ENCODE measurements around the gene ACADM.
A peak's percentile ranks its signal among the peaks of the same experiment; 100 is the strongest.
"Not testable (repeated sequence)": the region's sequence is repeated elsewhere in the genome, so short reads cannot be mapped to it uniquely, and the experiment has no call there.

Gene ACADM

GRCh38 chr1:75720325-75720724 is 4.2 kb upstream of the ACADM start:
- no peaks in the 10 kb centered on the region for H3K36me3 ChIP-seq (ENCODE audit: control insufficient read depth, insufficient read depth, low read length)
- H3K27me3 ChIP-seq (replicated peaks; ENCODE audit: control insufficient read depth, insufficient read depth, low read length), result no peaks in the 10 kb centered on the region
- DNase-seq (ENCODE audit: extremely low read depth, insufficient read length), result no peak
- no peak for TF ChIP-seq CTCF (IDR thresholded peaks at IDR 0.05; ENCODE audit: insufficient read depth, low read length, poor library complexity, severe bottlenecking)
- H3K4me3 ChIP-seq (replicated peaks; ENCODE audit: low read depth, low read length), result no peak overlapping the region

GRCh38 chr1:75720820-75721219 is 3.7 kb upstream of the ACADM start:
- no peak for TF ChIP-seq CTCF (IDR thresholded peaks at IDR 0.05; ENCODE audit: insufficient read depth, low read length, poor library complexity, severe bottlenecking)
- H3K27me3 ChIP-seq (replicated peaks; ENCODE audit: control insufficient read depth, insufficient read depth, low read length), result no peaks in the 10 kb centered on the region
- no peak for DNase-seq (ENCODE audit: extremely low read depth, insufficient read length)

GRCh38 chr1:75722246-75722645 is 2.3 kb upstream of the ACADM start:
- H3K36me3 ChIP-seq (ENCODE audit: control insufficient read depth, insufficient read depth, low read length); H3K27me3 ChIP-seq (replicated peaks; ENCODE audit: control insufficient read depth, insufficient read depth, low read length); DNase-seq (ENCODE audit: extremely low read depth, insufficient read length); H3K4me3 ChIP-seq (replicated peaks; ENCODE audit: low read depth, low read length): not testable (repeated sequence)

More at GRCh38 chr1:75720820-75721219, 3.7 kb upstream of the ACADM start:
- H3K4me3 ChIP-seq (replicated peaks; ENCODE audit: low read depth, low read length), result no peak overlapping the region
- no peaks in the 10 kb centered on the region for H3K36me3 ChIP-seq (ENCODE audit: control insufficient read depth, insufficient read depth, low read length)

- no peak overlapping the region for H3K4me3 ChIP-seq (replicated peaks; ENCODE audit: low read depth, low read length)
- H3K36me3 ChIP-seq (ENCODE audit: control insufficient read depth, insufficient read depth, low read length), result no peaks in the 10 kb centered on the region
- no peak for TF ChIP-seq CTCF (IDR thresholded peaks at IDR 0.05; ENCODE audit: insufficient read depth, low read length, poor library complexity, severe bottlenecking)
- H3K27me3 ChIP-seq (replicated peaks; ENCODE audit: control insufficient read depth, insufficient read depth, low read length), result no peaks in the 10 kb centered on the region
- DNase-seq (ENCODE audit: extremely low read depth, insufficient read length), result no peak
Observed at GRCh38 chr1:75722966-75723365, 1.5 kb upstream of the ACADM start.

- no peak for DNase-seq (ENCODE audit: extremely low read depth, insufficient read length)
- Histone ChIP-seq H3K4me3 (replicated peaks; ENCODE audit: low read depth, low read length) (peak overlapping the region; percentile 94), H3K27me3 (replicated peaks; ENCODE audit: control insufficient read depth, insufficient read depth, low read length) (no peaks in the 10 kb centered on the region), H3K36me3 (ENCODE audit: control insufficient read depth, insufficient read depth, low read length) (no peaks in the 10 kb centered on the region)
- TF ChIP-seq CTCF (IDR thresholded peaks at IDR 0.05; ENCODE audit: insufficient read depth, low read length, poor library complexity, severe bottlenecking), result no peak
Observed at GRCh38 chr1:75723989-75724471, 479 bp upstream of the ACADM start.

- peak overlapping the region; percentile 94 for H3K4me3 ChIP-seq (replicated peaks; ENCODE audit: low read depth, low read length)
- no peaks in the 10 kb centered on the region for H3K36me3 ChIP-seq (ENCODE audit: control insufficient read depth, insufficient read depth, low read length)
- no peak for TF ChIP-seq CTCF (IDR thresholded peaks at IDR 0.05; ENCODE audit: insufficient read depth, low read length, poor library complexity, severe bottlenecking)
- no peak for DNase-seq (ENCODE audit: extremely low read depth, insufficient read length)
- no peaks in the 10 kb centered on the region for H3K27me3 ChIP-seq (replicated peaks; ENCODE audit: control insufficient read depth, insufficient read depth, low read length)
Observed at GRCh38 chr1:75725266-75725665, 757 bp downstream of the ACADM start.

Measured in GM06990 (cell line).